ENCODE data around the gene VCY1B. TPM values are rescaled to one million over a fixed set of nuclear protein-coding genes. Genes with fewer than 3 reads are reported as not detected.
"Not testable (repeated sequence)": the region's sequence is repeated elsewhere in the genome, so short reads cannot be mapped to it uniquely, and the experiment has no call there.

The VCY1B gene
- not detected for total RNA-seq

DNA sequence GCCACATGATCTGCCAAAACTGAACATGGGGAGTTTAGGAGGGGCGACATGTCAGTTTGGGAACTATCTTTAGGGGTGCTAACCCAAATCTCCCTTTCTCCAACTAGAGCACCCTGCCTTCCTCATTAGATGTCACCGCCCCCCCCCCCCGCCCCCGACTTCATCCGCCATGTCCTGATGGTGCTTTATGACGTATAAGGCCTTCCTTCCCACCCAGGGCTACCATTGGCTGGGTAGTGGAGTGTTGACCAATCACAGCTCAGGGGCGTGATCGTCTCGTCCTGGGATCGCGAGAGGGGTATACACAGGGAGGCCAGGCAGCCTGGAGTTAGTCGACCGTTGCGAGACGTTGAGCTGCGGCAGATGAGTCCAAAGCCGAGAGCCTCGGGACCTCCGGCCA lies at the start of gene VCY1B:
TSS of gene VCY1B (plus strand) at position 301 of the 400 bp plus-strand sequence. CDS start at position 364, 63 bp downstream.
- not testable (repeated sequence) for ATAC-seq (replicated peaks in 1 of 2); H3K27me3 Mint-ChIP-seq (ENCODE audit: low read depth); H3K36me3 Mint-ChIP-seq (ENCODE audit: insufficient read depth in 2 of 2); H3K27ac Mint-ChIP-seq; H3K9me3 Mint-ChIP-seq; H3K4me1 Mint-ChIP-seq (ENCODE audit: low read depth); H3K4me3 Mint-ChIP-seq; DNase-seq

DNA sequence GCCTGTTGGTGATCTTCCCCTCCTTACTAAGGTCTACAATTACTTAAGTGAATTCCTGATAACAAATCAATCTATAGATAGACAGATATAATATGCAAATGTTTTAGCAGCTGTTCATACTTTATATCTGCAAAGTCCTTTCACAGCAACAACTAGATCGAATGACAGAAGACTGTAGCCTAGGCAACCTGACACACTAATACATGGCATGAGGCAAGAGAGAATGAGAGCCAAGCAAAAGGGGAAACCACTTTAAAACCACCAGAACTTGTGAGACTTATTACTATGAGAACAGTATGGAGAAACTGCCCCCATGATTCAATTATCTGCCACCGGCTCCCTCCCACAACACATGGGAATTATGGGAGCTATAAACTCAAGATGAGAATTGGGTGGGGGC lies 44.1 kb upstream of the VCY1B start:
- not testable (repeated sequence) for H3K4me3 Mint-ChIP-seq; H3K27ac Mint-ChIP-seq; ATAC-seq (replicated peaks in 1 of 2); H3K9me3 Mint-ChIP-seq; DNase-seq; H3K36me3 Mint-ChIP-seq (ENCODE audit: insufficient read depth in 2 of 2); H3K4me1 Mint-ChIP-seq (ENCODE audit: low read depth); H3K27me3 Mint-ChIP-seq (ENCODE audit: low read depth)

DNA sequence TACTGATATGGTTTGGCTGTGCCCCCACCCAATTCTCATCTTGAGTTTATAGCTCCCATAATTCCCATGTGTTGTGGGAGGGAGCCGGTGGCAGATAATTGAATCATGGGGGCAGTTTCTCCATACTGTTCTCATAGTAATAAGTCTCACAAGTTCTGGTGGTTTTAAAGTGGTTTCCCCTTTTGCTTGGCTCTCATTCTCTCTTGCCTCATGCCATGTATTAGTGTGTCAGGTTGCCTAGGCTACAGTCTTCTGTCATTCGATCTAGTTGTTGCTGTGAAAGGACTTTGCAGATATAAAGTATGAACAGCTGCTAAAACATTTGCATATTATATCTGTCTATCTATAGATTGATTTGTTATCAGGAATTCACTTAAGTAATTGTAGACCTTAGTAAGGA lies 25.6 kb upstream of the VCY1B start:
- H3K27ac Mint-ChIP-seq; H3K36me3 Mint-ChIP-seq (ENCODE audit: insufficient read depth in 2 of 2); H3K4me3 Mint-ChIP-seq; H3K4me1 Mint-ChIP-seq (ENCODE audit: low read depth); H3K9me3 Mint-ChIP-seq; ATAC-seq (replicated peaks in 1 of 2); DNase-seq; H3K27me3 Mint-ChIP-seq (ENCODE audit: low read depth): not testable (repeated sequence)

DNA sequence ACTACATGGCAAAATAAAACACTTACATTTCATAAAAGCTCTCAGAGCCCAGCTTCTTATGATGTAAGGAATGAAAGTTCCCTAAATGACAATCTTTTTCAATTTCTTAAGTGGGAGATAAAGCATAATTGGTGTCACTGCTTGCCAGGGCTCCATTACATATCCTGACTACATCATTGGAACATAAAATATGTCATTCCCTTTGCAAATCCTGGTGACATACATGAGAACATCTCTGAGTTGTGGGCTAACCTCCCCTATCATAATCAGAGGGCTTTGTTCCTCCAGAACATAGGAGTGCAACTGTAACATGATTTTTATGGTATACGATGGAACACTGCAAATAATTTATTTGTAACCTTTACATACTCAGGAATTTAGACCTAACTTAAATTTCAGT lies 29.9 kb downstream of the VCY1B start:
- no peak overlapping the region for H3K27ac Mint-ChIP-seq

More for the DNA sequence above, 29.9 kb downstream of the VCY1B start:
- ATAC-seq (replicated peaks in 1 of 2) = no peak
- Mint-ChIP-seq H3K4me1 (ENCODE audit: low read depth) (no peaks in the 10 kb centered on the region), H3K9me3 (no peaks in the 10 kb centered on the region), H3K36me3 (ENCODE audit: insufficient read depth in 2 of 2) (no peaks in the 10 kb centered on the region), H3K4me3 (no peak overlapping the region), H3K27me3 (ENCODE audit: low read depth) (no peaks in the 10 kb centered on the region)
- no peak for DNase-seq

Other genes starting within 250 kb of the VCY1B start
- gene VCY, start 69.8 kb upstream of the VCY1B start, total RNA-seq = not detected

Measured in activated T-cell treated with anti-CD3 and anti-CD28 coated beads, Interleukin-2, amount 50 U/mL, for 72 hours (primary cell).